H7 (cell line): ENCODE measurements around the gene KYAT1. TPM values are rescaled to one million over a fixed set of nuclear protein-coding genes. Genes with fewer than 3 reads are reported as not detected.

Experiments used
- DNase-seq: peaks from one replicate; pipeline ENCODE4 v3.0.0; 2012
- H3K27me3 ChIP-seq: 2 replicates; pipeline ENCODE4 v1.6.0; 2011; ENCODE audit warnings: mild to moderate bottlenecking, low read length; ENCODE audit not compliant: control insufficient read depth, insufficient read depth
- H3K36me3 ChIP-seq: replicated peaks from 2 replicates; pipeline ENCODE4 v1.5.1; 2011; ENCODE audit warnings: low read length; ENCODE audit not compliant: control insufficient read depth, insufficient read depth
- H3K4me3 ChIP-seq: 2 replicates; pipeline ENCODE4 v1.5.1; 2011; ENCODE audit warnings: low read depth, mild to moderate bottlenecking, control low read depth, low read length, moderate library complexity; ENCODE audit not compliant: insufficient read depth
- total RNA-seq: library from RNA; depleted of rRNA; stranded (reverse); fragments of >200 nt; shearing (Covaris generic); gene quantifications from 2 replicates; pipeline ENCODE4 v1.2.3, GENCODE V29; 2014; rRNA removed

Gene KYAT1
- total RNA-seq, 1 experiment from 2014 or later: 47.9 TPM

- H3K4me3 ChIP-seq: no peak overlapping the region
- no peaks in the 10 kb centered on the region; the same call in 1 of the 2 replicates for H3K36me3 ChIP-seq
- no peaks in the 10 kb centered on the region for H3K27me3 ChIP-seq
- no peak for DNase-seq
These were observed 96.3 kb downstream of the KYAT1 start for GRCh38 chr9:128785427-128785826.

Other genes with a start within 250 kb of the KYAT1 start
- gene DYNC2I2, start 225.1 kb downstream of the KYAT1 start, total RNA-seq: 82.3 and 113 TPM in 2 replicates
- gene SET, start 192.7 kb downstream of the KYAT1 start, total RNA-seq: 798 and 1,235 TPM in 2 replicates
- gene PKN3, start 179.4 kb downstream of the KYAT1 start, total RNA-seq: 29.4 and 35.0 TPM in 2 replicates
- gene ZDHHC12, start 157.8 kb downstream of the KYAT1 start, total RNA-seq: 66.5 and 76.6 TPM in 2 replicates
- 19.6 and 31.1 TPM in 2 replicates for gene ZER1, start 110.0 kb downstream of the KYAT1 start, total RNA-seq
- gene TBC1D13, start 94.7 kb downstream of the KYAT1 start, total RNA-seq: 15.3 and 16.8 TPM in 2 replicates
- gene ENDOG, start 63.5 kb downstream of the KYAT1 start, total RNA-seq: 15.5 and 32.9 TPM in 2 replicates
- gene SPOUT1, start 52.2 kb downstream of the KYAT1 start, total RNA-seq: 49.0 and 70.7 TPM in 2 replicates
- 67.2 and 76.0 TPM in 2 replicates for gene LRRC8A, start 183 bp upstream of the KYAT1 start, total RNA-seq
- 24.3 and 27.2 TPM in 2 replicates for gene PHYHD1, start 39.0 kb upstream of the KYAT1 start, total RNA-seq
- 18.6 and 20.9 TPM in 2 replicates for gene DOLK, start 65.7 kb upstream of the KYAT1 start, total RNA-seq
- 81.3 and 87.9 TPM in 2 replicates for gene NUP188, start 65.7 kb upstream of the KYAT1 start, total RNA-seq
- 79.1 and 80.1 TPM in 2 replicates for gene SH3GLB2, start 146.4 kb upstream of the KYAT1 start, total RNA-seq
- 26.4 and 33.8 TPM in 2 replicates for gene MIGA2, start 154.7 kb upstream of the KYAT1 start, total RNA-seq
- gene DOLPP1, start 199.2 kb upstream of the KYAT1 start, total RNA-seq: 41.3 and 42.5 TPM in 2 replicates
- 13.6 and 14.9 TPM in 2 replicates for gene CRAT, start 228.8 kb upstream of the KYAT1 start, total RNA-seq
- gene PTPA, start 229.5 kb upstream of the KYAT1 start, total RNA-seq: 160 and 166 TPM in 2 replicates